Endothelial cell of umbilical vein (primary cell): ENCODE results near the gene ARL3. TPM values are rescaled to one million over a fixed set of nuclear protein-coding genes. Genes with fewer than 3 reads are reported as not detected.

Experiments
- BruUV-seq: library from RNA; stranded (reverse); fragments of 400-500 nt; replicated peaks from 2 replicates; lab custom pipeline; 2021; lab: Mats Ljungman, UMichigan
- CTCF ChIA-PET: fragments of 300-600, 350-600 bp; sonication (Branson Sonifier 250); formaldehyde crosslinking; loops from one replicate; lab custom pipeline; 2021; ENCODE audit warnings: antibody characterized with exemption, inconsistent platforms; lab: Charles Lee
- POLR2A ChIA-PET: fragments of 300-600, 350-600 bp; sonication (Branson Sonifier 250); formaldehyde crosslinking; loops from one replicate; lab custom pipeline; 2021; ENCODE audit warnings: antibody characterized with exemption, inconsistent platforms; lab: Charles Lee
- DNase-seq: peaks from one replicate; pipeline ENCODE4 v3.0.0-alpha.2; 2011; ENCODE audit warnings: low read depth, low spot score
- FAIRE-seq: peaks from 2 replicates; lab custom pipeline; 2011; peaks lifted over from hg19 to GRCh38; lab: Jason Lieb, UNC
- H2AFZ ChIP-seq: 2 replicates; pipeline ENCODE4 v1.6.0; 2012; ENCODE audit warnings: low read depth, low read length, control low read depth, inconsistent platforms
- H3K27ac ChIP-seq: 2 replicates; pipeline ENCODE4 v1.5.1; 2011; ENCODE audit warnings: low read depth, mild to moderate bottlenecking, control low read depth, low read length, moderate library complexity; ENCODE audit not compliant: insufficient read depth
- H3K27me3 ChIP-seq, 2 experiments: 2 replicates each; pipeline versions ENCODE4 v1.6.0 to v1.6.1; 2011; ENCODE audit warnings: low read length in 2 of 2, mixed read lengths in 1 of 2; ENCODE audit not compliant: control insufficient read depth in 2 of 2, insufficient read depth in 2 of 2
- H3K36me3 ChIP-seq, 2 experiments: 2 replicates in 1 of 2; 3 replicates in 1 of 2; pipeline ENCODE4 v1.5.1; 2011; ENCODE audit warnings: low read length in 2 of 2, mild to moderate bottlenecking in 1 of 2, moderate library complexity in 1 of 2; ENCODE audit not compliant: control insufficient read depth in 2 of 2, insufficient read depth in 2 of 2; ENCODE audit errors: extremely low read depth in 1 of 2
- H3K4me1 ChIP-seq: 3 replicates; pipeline ENCODE4 v1.5.1; 2011; ENCODE audit warnings: mild to moderate bottlenecking, low read length; ENCODE audit not compliant: control insufficient read depth, insufficient read depth; ENCODE audit errors: extremely low read depth
- H3K4me2 ChIP-seq: 2 replicates; pipeline ENCODE4 v1.6.1; 2011; ENCODE audit warnings: low read length, control low read depth, mixed read lengths; ENCODE audit not compliant: insufficient read depth
- H3K4me3 ChIP-seq, 3 experiments: fragments of 200-600 bp in 1 of 3; sonication (generic), shearing (Covaris generic) in 1 of 3; replicated peaks in 1 of 3; 2 replicates each; pipeline ENCODE4 v1.5.1; 2011 to 2016; ENCODE audit warnings: control low read depth in 3 of 3, low read length in 3 of 3, mild to moderate bottlenecking in 2 of 3, inconsistent platforms in 1 of 3, low read depth in 1 of 3, moderate library complexity in 1 of 3; ENCODE audit not compliant: insufficient read depth in 1 of 3
- H3K79me2 ChIP-seq: 2 replicates; pipeline ENCODE4 v1.6.0; 2012; ENCODE audit warnings: low read length, inconsistent platforms; ENCODE audit not compliant: control insufficient read depth, insufficient read depth
- H3K9ac ChIP-seq: replicated peaks from 2 replicates; pipeline ENCODE3; 2011; ENCODE audit warnings: low read length, control low read depth; ENCODE audit not compliant: insufficient read depth; ENCODE audit errors: extremely low read depth
- H3K9me1 ChIP-seq: replicated peaks from 3 replicates; pipeline ENCODE4 v1.6.0; 2011; ENCODE audit warnings: mild to moderate bottlenecking, low read length; ENCODE audit not compliant: control insufficient read depth, insufficient read depth; ENCODE audit errors: extremely low read depth
- H3K9me3 ChIP-seq: replicated peaks from 2 replicates; pipeline ENCODE4 v1.5.1; 2012; ENCODE audit warnings: low read length, inconsistent platforms; ENCODE audit not compliant: control insufficient read depth, insufficient read depth
- H4K20me1 ChIP-seq: replicated peaks from 2 replicates; pipeline ENCODE3; 2011; ENCODE audit warnings: mild to moderate bottlenecking, low read length; ENCODE audit not compliant: control insufficient read depth, insufficient read depth; ENCODE audit errors: extremely low read depth
- EZH2 ChIP-seq: IDR thresholded peaks from 2 replicates; pipeline ENCODE4 v1.6.1; 2012; ENCODE audit warnings: borderline replicate concordance, low read depth, mild to moderate bottlenecking, moderate library complexity, low read length, inconsistent platforms; ENCODE audit not compliant: severe bottlenecking
- FOS ChIP-seq: IDR thresholded peaks from 2 replicates; pipeline ENCODE4 v1.6.1; 2011; ENCODE audit warnings: mild to moderate bottlenecking, low read length, moderate library complexity, borderline replicate concordance; ENCODE audit not compliant: insufficient read depth
- GATA2 ChIP-seq: IDR thresholded peaks from 2 replicates; pipeline ENCODE4 v1.7.0; 2011; ENCODE audit warnings: low read depth, mild to moderate bottlenecking, moderate library complexity, mixed read lengths, low read length; ENCODE audit not compliant: insufficient read length, insufficient read depth
- JUN ChIP-seq: IDR thresholded peaks from 2 replicates; pipeline ENCODE4 v1.6.1; 2011; ENCODE audit warnings: borderline replicate concordance, low read depth; ENCODE audit not compliant: insufficient read length, insufficient read depth
- MYC ChIP-seq: IDR thresholded peaks from one replicate; pipeline ENCODE4 v1.6.1; 2011; ENCODE audit warnings: mild to moderate bottlenecking, low read depth, low read length
- POLR2A ChIP-seq: IDR thresholded peaks from 2 replicates; pipeline ENCODE4 v1.6.1; 2012; ENCODE audit warnings: low read depth, mild to moderate bottlenecking, control low read depth, low read length
- POLR2AphosphoS5 ChIP-seq: IDR thresholded peaks from 2 replicates; pipeline ENCODE4 v1.6.1; 2012; ENCODE audit warnings: low read depth, mild to moderate bottlenecking, control low read depth, low read length, moderate library complexity; ENCODE audit not compliant: insufficient read depth
- dilution Hi-C: fragments of 300-500 bp; cut with MboI; formaldehyde crosslinking; loops from one replicate; pipeline ENCODE4 v1.15.0; 2019; ENCODE audit warnings: low sequenced_read_pairs; ENCODE audit not compliant: extremely low pct_ligation_motif_present
- intact Hi-C: fragments of 100-400 bp; cut with micrococcal nuclease; formaldehyde crosslinking; loops from one replicate; pipeline ENCODE4 v1.10.0; 2022
- polyA plus RNA-seq, 4 experiments: library from polyadenylated mRNA; depleted of rRNA in 3 of 4; stranded (reverse) in 3 of 4; unstranded in 1 of 4; fragments of >200 nt; gene quantifications; 2 replicates each; pipeline versions ENCODE4 v1.2.1 to v1.2.3, GENCODE V29; 2011 to 2012; ENCODE audit warnings: missing spikeins in 1 of 4
- total RNA-seq: library from RNA; stranded (reverse); gene quantifications from 2 replicates; pipeline ENCODE4 v1.2.3, GENCODE V29; 2021
- TF ChIP-seq, protein P1 (sequence below), 2 donors: IDR thresholded peaks; 1 replicate in 1 of 2; 2 replicates in 1 of 2; pipeline ENCODE4 v1.5.1; 2011; ENCODE audit warnings: low read length in 2 of 2, mild to moderate bottlenecking in 2 of 2, moderate library complexity in 2 of 2, control low read depth in 1 of 2, inconsistent platforms in 1 of 2, low read depth in 1 of 2; ENCODE audit not compliant: insufficient read depth in 1 of 2; ENCODE audit errors: extremely low read depth in 1 of 2
- TF ChIP-seq, protein P2 (sequence below): IDR thresholded peaks from 2 replicates; pipeline ENCODE4 v1.6.1; 2011; ENCODE audit not compliant: insufficient read depth, insufficient read length

ARL3 gene
- total and polyA plus RNA-seq, 2 donors (not counting 3 experiments of a cell fraction or from before 2014, with no cell fraction given): 6.6 to 11.0 TPM

DNA sequence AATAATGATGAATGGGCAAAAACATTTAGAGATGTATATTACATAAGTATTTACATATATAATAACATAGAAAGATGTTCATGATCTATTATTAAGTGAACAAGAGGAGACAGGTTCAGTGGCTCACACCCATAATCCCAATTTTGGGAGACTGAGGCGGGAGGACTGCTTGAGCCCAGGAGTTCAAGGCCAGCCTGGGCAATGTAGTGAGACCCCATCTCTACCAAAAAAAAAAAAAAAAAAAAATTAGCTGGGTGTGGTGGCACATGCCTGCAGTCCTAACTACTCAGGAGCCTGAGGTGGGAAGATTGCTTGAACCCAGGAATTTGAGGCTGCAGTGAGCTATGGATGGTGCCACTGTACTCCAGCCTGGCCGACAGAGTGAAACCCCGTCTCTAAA is 12.4 kb downstream of the ARL3 start:
- BruUV-seq: no TSS peak
- Histone ChIP-seq H2AFZ (no peak overlapping the region), H3K79me2 (no peaks in the 10 kb centered on the region), H3K27me3 (no peaks in the 10 kb centered on the region), H3K4me3 (no peak overlapping the region), H3K27ac (no peak overlapping the region), H3K9me3 (no peaks in the 10 kb centered on the region), H3K4me2 (no peak overlapping the region), H3K36me3 (peaks cover 2 to 3% of the 10 kb centered on the region in 2 experiments), H3K9ac (no peak overlapping the region), H3K9me1 (no peaks in the 10 kb centered on the region), H3K4me1 (no peaks in the 10 kb centered on the region), H4K20me1 (no peaks in the 10 kb centered on the region)
- intact Hi-C loops (no loop called here), dilution Hi-C loops (no loop called here)
- ChIA-PET CTCF (no interaction called here), POLR2A (interaction anchor here (0.6 kb wide), 1 partner anchor 11 kb away, joined by 4 read pairs; no protein-coding TSS in a partner anchor)
- DNase-seq (no peak), FAIRE-seq (no peak)
- TF ChIP-seq POLR2A: no peak
- no peak for TF ChIP-seq FOS
- TF ChIP-seq, protein P1, sequence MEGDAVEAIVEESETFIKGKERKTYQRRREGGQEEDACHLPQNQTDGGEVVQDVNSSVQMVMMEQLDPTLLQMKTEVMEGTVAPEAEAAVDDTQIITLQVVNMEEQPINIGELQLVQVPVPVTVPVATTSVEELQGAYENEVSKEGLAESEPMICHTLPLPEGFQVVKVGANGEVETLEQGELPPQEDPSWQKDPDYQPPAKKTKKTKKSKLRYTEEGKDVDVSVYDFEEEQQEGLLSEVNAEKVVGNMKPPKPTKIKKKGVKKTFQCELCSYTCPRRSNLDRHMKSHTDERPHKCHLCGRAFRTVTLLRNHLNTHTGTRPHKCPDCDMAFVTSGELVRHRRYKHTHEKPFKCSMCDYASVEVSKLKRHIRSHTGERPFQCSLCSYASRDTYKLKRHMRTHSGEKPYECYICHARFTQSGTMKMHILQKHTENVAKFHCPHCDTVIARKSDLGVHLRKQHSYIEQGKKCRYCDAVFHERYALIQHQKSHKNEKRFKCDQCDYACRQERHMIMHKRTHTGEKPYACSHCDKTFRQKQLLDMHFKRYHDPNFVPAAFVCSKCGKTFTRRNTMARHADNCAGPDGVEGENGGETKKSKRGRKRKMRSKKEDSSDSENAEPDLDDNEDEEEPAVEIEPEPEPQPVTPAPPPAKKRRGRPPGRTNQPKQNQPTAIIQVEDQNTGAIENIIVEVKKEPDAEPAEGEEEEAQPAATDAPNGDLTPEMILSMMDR (IDR thresholded peaks at IDR 0.05; ENCODE audit: extremely low read depth in 1 of 2, insufficient read depth in 1 of 2, low read depth in 1 of 2, low read length in 2 of 2): no peak
- no peak for TF ChIP-seq GATA2
- TF ChIP-seq POLR2AphosphoS5: no peak
- TF ChIP-seq, protein P2, sequence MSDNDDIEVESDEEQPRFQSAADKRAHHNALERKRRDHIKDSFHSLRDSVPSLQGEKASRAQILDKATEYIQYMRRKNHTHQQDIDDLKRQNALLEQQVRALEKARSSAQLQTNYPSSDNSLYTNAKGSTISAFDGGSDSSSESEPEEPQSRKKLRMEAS: no peak
- TF ChIP-seq JUN: no peak
- TF ChIP-seq MYC: no peak
- TF ChIP-seq EZH2: no peak
